Stomach (tissue), 4 donors: ENCODE data around the gene SESN1.

Experiments used
- POLR2A ChIP-seq, 4 donors: fragments of 450-650 bp; IDR thresholded peaks; one replicate each; pipeline ENCODE4 v1.6.1; 2016; ENCODE audit warnings: antibody characterized with exemption in 4 of 4, control low read depth in 2 of 4, mild to moderate bottlenecking in 1 of 4, moderate library complexity in 1 of 4
- POLR2AphosphoS5 ChIP-seq, 3 donors: sonication (generic); formaldehyde crosslinking; IDR thresholded peaks; one replicate each; pipeline ENCODE4 v1.6.1; 2016; ENCODE audit warnings: antibody characterized with exemption in 3 of 3
- TF ChIP-seq, protein P1 (sequence below), 7 experiments: fragments of 450-650 bp in 4 of 7; fragments of 200-600 bp in 3 of 7; sonication (generic) in 3 of 7; IDR thresholded peaks; one replicate each; pipeline ENCODE4 v1.5.1; 2016 to 2019; ENCODE audit warnings: antibody characterized with exemption in 7 of 7, control low read depth in 2 of 7, mild to moderate bottlenecking in 1 of 7

DNA sequence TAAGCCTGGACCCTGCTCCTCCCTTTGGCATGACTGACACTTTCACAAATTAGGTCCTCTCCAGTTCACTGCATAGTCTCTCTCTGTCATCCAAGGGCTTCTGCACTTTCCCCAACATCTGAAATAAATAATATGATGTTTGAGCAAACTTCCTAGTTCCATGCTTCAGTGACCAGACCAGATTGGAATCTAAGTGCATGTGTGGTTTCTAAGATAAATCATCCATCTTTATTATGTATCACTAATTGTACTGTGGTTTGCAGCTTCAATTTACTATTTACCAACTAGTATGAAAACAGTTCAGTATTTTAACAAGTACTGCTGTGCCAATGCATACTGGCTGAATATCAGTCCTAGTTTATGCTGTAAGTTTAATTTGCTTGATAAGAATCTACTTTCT lies 18.7 kb downstream of the SESN1 start:
- TF ChIP-seq, protein P1, sequence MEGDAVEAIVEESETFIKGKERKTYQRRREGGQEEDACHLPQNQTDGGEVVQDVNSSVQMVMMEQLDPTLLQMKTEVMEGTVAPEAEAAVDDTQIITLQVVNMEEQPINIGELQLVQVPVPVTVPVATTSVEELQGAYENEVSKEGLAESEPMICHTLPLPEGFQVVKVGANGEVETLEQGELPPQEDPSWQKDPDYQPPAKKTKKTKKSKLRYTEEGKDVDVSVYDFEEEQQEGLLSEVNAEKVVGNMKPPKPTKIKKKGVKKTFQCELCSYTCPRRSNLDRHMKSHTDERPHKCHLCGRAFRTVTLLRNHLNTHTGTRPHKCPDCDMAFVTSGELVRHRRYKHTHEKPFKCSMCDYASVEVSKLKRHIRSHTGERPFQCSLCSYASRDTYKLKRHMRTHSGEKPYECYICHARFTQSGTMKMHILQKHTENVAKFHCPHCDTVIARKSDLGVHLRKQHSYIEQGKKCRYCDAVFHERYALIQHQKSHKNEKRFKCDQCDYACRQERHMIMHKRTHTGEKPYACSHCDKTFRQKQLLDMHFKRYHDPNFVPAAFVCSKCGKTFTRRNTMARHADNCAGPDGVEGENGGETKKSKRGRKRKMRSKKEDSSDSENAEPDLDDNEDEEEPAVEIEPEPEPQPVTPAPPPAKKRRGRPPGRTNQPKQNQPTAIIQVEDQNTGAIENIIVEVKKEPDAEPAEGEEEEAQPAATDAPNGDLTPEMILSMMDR (IDR thresholded peaks at IDR 0.05): no peak
- TF ChIP-seq POLR2AphosphoS5 (IDR thresholded peaks at IDR 0.05) (no peak), POLR2A (IDR thresholded peaks at IDR 0.05) (no peak)
